Fibroblast of the aortic adventitia (primary cell): Measurements from ENCODE around the gene ZNF407. TPM values are rescaled to one million over a fixed set of nuclear protein-coding genes. Genes with fewer than 3 reads are reported as not detected.

Source experiments
- DNase-seq: peaks from one replicate; pipeline ENCODE4 v3.0.0-alpha.2; 2010; ENCODE audit warnings: low read depth
- H3K4me3 ChIP-seq: 2 replicates; pipeline ENCODE4 v1.5.1; 2011; ENCODE audit warnings: low read depth, mild to moderate bottlenecking, control low read depth, low read length, moderate library complexity
- CTCF ChIP-seq: IDR thresholded peaks from 2 replicates; pipeline ENCODE4 v1.5.1; 2011; ENCODE audit warnings: mild to moderate bottlenecking, low read length, control low read depth, inconsistent platforms; ENCODE audit not compliant: insufficient read depth
- total RNA-seq: library from RNA; depleted of rRNA; stranded (reverse); fragments of >200 nt; gene quantifications from 2 replicates; pipeline ENCODE4 v1.2.3, GENCODE V29; 2012; ENCODE audit warnings: low replicate concordance

Gene ZNF407
- total RNA-seq, 1 donor, result 21.7 TPM

DNA sequence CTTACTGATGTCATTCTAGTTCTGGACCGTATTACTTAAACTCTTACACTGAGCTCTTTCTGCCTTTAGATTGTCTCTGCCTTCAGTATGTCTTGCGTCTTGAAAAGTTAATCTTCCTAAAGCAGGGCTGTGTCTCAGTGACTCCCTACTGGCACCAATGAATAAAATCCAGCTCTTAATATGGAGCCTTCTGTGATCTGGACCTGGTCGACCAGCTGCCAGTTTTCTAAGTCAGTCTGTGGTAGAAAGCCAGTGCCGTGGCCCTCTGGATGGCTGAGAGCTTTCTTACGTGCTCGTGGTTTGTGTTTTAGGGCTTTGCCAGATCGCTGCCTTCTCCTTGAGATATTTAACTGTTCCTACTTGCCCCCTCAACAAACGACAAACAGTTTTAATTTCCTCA, 26.8 kb downstream of the ZNF407 start:
- DNase-seq, result no peak
- TF ChIP-seq CTCF, result no peak
- H3K4me3 ChIP-seq, result no peak overlapping the region

- no peak for DNase-seq
- TF ChIP-seq CTCF, result no peak
- H3K4me3 ChIP-seq, result no peak overlapping the region
Measured at GRCh38 chr18:74625157-74625556, 27.5 kb downstream of the ZNF407 start.

GRCh38 chr18:74626049-74626874, 28.6 kb downstream of the ZNF407 start:
- no peak for DNase-seq
- no peak overlapping the region for H3K4me3 ChIP-seq
- TF ChIP-seq CTCF, result no peak

DNA sequence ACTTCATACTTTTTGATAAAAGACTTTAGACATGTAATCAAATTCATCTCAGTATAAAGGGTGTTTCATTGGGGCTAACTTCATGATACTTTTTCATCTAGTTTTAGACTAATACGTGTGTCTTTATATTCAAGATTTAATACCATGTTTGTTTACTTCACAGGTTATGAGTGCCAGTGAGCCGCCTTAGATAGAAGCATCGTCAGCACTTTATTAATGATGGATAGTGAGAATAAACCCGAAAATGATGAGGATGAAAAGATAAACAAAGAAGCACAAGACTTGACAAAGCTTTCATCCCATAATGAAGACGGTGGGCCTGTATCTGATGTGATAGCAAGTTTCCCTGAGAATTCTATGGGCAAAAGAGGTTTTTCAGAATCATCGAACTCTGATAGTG, 33.1 kb downstream of the ZNF407 start:
- no peak for TF ChIP-seq CTCF
- H3K4me3 ChIP-seq, result no peak overlapping the region
- no peak for DNase-seq

DNA sequence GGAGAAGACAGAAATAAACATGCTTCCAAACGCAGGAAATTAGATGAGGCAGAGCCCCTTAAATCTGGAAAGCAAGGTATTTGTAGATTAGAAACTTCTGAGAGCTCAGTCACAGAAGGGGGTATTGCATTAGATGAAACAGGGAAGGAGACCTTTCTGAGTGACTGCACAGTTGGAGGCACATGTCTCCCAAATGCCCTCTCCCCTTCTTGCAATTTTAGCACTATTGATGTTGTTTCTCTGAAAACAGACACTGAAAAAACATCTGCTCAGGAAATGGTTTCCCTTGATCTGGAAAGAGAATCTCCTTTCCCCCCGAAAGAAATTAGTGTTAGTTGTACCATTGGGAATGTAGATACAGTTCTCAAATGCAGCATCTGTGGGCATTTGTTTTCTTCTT, 33.5 kb downstream of the ZNF407 start:
- H3K4me3 ChIP-seq, result no peak overlapping the region
- TF ChIP-seq CTCF, result no peak
- no peak for DNase-seq

- H3K4me3 ChIP-seq, result no peak overlapping the region
- no peak for TF ChIP-seq CTCF
- peak; percentile 52 for DNase-seq
Measured at GRCh38 chr18:74631623-74632350, 34.1 kb downstream of the ZNF407 start.

DNA sequence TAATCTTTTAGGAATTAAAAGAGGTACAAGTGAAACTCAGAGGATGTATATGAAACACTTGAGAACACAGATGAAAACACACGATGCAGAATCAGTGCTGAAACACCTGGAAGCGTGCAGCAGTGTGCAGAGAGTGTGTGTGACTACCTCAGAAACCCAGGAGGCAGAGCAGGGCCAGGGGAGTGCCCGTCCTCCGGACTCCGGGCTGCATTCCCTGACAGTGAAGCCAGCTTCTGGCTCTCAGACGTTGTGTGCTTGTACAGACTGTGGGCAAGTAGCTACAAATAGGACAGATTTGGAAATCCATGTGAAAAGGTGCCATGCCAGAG, 34.6 kb downstream of the ZNF407 start:
- DNase-seq, result no peak
- H3K4me3 ChIP-seq, result no peak overlapping the region
- TF ChIP-seq CTCF, result no peak
